Measurements from ENCODE around the gene LGI4.

The LGI4 gene

GRCh38 chr19:35134601-35135242 lies at the start of gene LGI4:
TSS of gene LGI4 (minus strand) at chr19:35135059. CDS start at chr19:35134680, 379 bp downstream.
- DNase-seq, result no peak

DNA sequence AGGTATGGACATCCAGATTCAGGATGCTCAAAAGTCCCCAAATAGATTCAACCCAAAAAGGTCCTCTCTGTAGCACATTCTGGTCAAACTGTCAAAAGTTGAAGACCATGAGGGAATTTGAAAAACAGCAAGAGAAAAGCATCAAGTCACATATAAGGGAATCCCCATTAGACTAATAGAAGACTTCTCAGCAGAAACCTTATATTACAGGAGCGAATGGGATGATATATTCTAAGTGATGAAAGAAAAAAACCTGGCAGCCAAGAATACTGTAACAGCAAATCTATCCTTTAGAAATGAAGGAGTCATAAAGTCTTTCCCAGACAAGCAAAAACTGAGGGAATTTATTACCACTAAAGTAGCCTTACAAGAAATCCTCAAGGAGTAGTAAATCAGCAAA lies 49.4 kb upstream of the LGI4 start:
- DNase-seq, result no peak

DNA sequence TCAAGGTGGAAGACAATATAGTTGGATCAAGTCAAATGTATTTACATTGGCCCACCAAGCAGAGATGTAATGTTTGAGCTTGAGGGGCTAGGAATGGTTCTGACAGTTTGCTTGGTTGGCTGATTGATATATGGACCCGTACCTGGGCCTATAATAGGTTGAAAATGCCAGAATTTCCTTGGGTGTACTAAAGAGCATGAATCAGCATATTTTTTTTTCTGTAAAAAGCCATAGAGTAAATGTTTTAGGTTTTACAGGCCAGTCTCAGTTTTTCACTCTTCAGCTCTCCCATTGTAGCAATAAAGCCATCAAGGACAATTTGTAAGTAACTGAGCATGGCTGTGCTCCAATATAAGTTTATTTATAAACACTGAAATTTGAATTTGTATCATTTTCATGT lies 46.5 kb upstream of the LGI4 start:
- no peak for DNase-seq

DNA sequence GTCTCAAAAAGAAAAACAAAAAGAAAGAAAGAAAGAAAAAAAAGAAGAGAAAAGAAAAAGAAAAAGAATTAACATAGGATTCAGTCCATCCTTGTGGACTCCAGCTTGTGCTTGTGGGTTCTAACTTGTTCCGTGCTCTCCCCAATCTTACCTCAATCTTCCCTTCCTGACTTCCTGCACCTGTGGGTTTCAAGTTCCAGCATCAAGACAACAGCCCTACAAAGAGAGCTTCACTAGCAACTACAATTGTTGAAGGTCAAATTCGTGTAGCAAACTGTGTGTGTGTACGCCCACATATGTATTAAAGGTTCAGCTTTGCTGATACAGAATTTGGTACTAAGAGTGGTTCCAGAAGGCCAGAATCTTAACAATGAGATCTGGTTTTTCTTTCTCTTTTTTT lies 45.0 kb upstream of the LGI4 start:
- DNase-seq, result no peak

- DNase-seq, result no peak
Observed at GRCh38 chr19:35178701-35179100, 43.8 kb upstream of the LGI4 start.

- no peak for DNase-seq
Observed at GRCh38 chr19:35177377-35178274, 42.8 kb upstream of the LGI4 start.

DNA sequence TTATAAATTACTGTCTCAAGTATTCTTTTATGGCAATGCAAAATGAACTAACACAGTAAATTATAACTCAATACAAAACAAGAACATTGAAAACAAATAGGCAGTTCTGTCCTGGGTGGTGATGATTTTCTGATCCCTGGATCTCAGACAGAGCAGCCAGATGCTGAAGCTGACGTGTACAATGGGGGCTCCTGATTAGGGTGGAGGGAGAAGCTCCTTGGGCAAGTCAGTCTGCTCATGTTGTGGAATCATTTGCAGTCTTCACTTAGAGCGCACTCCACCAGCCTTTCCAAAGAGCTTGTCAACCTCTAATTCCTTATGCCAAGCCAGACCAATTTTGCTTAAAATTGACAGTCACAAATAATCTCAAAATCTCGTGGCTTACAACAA lies 41.3 kb upstream of the LGI4 start:
- DNase-seq, result no peak

GRCh38 chr19:35174226-35174625 lies 39.4 kb upstream of the LGI4 start:
- no peak for DNase-seq

DNA sequence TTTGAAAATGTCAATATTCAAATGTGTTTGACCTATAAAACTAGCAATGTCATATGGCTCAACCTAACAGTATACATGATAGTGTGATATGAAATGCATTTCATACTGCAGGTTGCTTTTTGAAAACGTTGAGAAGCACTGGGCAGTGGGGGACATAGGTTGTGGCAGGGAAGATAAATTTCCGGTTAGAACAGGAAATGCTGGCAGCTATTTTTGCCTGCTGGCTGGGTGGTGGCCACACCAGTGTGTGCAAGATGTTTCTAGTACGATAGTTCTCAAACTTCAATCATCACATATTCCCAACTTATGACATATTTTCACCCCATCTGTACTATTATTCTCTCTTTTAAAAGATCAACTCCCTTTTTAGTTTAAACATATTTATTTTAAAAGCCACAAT lies 36.9 kb upstream of the LGI4 start:
- peak in 1 of 2 donors; percentile 25 for DNase-seq

- no peak for DNase-seq
Observed at GRCh38 chr19:35170359-35171061, 35.7 kb upstream of the LGI4 start.

DNA sequence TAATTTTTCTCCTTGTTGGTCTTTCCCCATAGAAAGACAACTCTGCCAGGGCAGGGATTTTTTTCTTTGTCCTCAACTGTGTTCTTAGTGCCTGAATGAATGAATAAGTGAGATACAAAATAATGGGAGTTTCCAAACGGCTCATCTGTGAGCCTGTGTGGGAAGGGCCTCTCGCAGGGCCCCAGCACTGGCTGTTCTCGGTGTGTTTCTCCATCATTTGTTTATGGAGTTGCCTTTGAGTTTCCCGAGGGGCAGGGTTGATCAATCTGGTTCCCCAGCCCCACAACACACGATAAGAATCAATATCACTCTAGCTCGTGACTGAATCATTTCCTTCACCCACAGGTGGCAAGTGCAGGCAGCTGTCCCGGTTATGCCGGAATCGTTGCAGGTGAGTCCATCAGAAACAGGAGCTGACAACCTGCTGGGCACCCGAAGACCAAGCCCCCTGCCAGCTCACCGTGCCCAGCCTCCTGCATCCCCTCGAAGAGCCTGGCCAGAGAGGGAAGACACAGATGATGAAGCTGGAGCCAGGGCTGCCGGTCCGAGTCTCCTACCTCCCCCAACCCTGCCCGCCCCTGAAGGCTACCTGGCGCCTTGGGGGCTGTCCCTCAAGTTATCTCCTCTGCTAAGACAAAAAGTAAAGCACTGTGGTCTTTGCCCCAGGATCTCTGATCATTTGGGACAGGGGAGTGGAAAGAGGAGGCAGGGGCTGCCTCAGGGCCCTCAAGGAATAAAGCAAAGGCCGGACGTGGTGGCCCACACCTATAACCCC lies 34.5 kb upstream of the LGI4 start:
- no peak for DNase-seq

DNA sequence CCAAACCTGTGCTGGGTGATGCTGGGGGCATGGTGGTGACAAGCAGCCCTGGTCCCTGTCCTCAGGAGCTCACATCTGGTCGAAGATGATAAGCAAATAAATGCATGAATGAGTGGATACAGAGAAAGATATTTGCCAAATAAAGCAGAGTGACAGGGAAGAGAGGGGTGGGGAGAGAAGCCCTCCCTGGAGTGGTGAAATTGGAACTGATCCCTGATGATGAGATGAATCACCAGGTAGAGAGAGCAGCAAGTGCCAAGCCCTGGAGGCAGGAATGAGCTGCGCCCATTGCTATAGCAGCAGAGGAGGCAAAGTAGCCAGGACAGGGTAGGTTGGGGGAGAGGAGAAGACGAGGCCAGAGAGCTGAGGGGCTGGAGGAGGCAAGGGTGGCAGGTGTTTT lies 33.3 kb upstream of the LGI4 start:
- no peak for DNase-seq

DNA sequence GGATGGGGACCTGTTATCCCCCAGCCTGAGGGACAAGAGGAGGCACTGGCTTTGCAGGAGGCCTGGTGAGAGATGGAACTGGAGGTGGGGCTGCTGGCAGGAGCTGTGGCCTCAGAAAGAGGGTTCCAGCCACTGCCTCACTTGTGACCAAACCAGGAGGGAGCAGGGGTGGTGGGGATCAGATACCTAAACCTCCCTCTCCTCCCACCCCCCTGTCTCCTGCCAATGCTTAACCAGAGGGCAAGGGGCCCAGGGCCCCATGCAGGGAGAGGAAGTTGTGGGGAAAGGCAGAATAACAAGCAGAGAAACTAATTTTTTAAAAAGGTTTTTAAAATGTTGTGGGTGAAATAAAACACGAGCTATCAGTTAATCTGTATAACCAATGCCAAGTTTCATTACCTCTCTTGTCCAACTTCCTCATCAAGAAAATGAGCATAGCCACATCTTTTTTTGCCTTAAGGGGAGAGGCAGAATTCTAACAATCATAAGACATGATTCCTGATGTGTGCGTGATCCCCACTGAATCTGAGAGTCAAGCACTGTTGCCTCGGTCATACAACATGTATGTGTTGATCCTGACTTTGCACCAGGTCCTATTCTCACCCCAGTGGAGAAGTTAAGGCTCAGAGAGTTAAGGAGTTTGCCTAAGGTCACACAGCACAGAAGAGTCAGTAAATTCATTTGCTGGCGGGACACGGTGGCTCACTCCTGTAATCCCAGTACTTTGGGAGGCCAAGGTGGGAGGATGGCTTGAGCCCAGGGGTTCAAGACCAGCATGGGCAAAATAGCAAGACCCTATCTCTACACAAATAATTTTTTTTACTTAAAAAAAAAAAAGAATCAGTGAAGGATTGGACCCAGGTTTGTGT lies 32.6 kb upstream of the LGI4 start:
- no peak for DNase-seq

DNA sequence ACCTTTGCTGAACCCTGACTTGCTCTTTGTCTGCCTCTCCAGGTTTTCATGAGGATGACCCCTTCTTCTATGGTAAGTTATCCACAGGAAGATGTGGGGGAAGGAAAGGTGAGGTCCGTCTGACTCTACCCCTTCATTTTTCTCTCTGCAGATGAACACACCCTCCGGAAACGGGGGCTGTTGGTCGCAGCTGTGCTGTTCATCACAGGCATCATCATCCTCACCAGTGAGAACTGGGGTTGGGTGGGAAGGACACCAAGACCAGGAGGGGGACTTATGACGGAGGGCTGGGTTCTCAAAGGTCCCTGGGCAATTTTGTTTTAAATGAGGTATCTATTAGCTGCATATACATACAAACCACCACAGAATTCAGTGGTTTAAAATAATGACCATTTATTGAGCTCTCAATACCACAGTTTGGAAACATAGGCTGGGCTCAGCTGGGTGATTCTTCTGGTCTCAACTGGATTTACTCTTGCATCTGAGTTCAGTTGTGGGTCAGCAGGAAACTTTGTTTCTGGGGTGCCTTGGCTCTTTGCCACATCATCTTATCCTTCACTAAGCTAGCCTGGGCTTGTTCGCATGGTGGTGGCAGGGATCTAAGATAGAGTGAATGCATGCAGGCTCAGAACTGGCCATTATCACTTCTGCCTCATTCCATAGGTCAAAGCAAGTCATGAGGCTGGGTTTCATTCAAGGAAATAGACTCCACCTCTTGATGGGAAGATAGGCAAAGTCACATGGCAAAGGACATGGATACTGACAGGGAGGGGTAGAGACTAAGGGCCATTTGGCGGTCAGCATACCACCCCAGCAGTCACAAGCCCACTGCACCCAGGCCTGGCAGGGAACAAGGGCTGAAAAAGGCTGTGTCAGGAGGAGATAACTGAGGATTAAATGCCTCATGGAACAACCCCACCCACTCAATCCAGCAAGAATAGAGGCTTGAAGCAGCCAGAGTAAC lies 31.5 kb upstream of the LGI4 start:
- DNase-seq, result no peak

DNA sequence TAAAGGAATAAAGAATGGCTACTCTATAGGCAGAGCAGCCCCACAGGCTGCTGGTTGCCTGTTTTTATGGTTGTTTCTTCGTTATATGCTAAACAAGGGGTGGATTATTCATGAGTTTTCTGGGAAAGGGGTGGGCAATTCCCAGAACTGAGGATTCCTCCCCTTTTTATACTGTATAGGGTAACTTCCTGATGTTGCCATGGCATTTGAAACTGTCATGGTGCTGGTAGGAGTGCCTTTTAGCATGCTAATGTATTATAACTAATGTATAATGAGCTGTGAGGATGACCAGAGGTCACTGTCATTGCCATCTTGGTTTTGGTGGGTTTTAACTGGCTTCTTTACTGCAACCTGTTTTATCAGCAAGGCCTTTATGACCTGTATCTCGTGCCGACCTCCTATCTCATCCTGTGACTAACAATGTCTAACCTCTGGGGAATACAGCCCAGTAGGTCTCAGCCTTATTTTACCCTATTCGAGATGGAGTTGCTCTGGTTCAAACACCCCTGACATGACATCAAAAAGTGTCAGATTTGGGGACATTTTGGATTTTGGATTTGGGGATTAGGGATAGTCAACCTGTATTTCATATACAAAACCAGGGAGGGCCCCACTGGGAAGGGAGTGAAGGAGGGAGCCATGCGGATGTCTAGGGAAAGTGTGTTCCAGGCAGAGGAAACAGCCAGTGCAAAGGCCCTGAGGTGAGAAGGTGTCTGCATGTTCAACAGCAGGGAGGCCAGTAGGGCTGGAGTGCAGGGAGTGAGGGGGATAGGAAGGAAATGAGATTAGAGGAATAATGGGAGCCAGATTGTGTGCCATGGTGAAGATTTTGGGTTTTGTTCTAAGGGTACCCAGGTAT lies 30.6 kb upstream of the LGI4 start:
- no peak for DNase-seq

GRCh38 chr19:35164418-35164817 lies 29.6 kb upstream of the LGI4 start:
- no peak for DNase-seq

DNA sequence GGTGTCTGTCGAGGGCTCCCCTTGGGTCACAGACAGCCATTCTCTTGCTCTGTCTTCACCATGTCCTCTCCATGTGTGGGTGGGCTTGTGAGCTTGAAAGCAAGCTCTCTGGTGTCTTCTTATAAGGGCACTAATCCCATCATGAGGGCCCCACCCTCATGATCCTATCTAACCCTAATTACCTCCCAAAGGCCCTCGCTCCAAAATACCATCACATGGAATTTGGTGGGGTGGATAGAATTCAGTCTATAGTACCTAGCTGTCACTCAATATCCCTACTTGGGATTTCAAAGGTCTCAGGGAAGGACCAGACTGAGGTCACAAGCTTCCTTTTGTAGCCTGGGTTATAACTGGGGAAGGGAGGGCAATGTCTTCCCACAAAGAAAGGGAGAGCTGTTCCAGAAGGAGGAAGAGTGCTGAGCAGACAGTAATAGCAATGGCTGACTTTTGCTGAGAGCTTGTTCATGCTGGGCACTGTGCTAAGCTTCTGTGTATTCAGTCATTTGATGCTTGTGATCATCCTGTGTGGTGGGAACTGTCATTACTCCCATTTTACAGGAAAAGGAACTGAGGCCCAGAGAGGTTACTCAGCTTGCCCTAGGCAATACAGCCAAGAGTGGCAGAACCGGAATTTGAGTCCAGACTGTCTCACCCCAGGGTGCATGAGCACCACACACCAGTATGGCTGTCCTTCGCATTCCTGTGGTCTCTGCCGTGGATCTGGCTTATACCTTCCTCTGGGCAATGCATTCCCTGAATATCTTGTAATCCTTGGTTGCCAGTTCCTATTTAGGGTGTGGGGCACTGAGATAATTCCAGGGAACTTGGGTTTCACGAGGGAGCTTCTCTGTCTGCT lies 27.8 kb upstream of the LGI4 start:
- no peak for DNase-seq

DNA sequence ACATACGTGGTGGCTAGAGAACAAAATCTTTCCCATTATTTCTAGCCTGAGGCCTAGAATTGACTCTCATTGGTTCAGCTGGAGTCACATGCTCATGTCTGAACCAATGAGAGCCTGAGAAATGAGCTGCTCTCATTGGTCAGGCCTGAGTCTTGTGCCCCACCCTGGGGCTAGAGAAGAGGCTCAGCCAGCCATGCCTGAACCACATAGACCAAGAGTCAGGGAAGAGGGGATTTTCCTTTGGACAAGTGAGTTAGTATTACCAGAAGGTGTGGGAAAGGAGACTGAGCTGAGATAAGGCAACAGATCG lies 26.5 kb upstream of the LGI4 start:
- DNase-seq, result no peak

Measured in CD4-positive, alpha-beta T cell treated with Interleukin-1 beta for 1 hour (primary cell).